Amniotic stem cell (primary cell): Measurements from ENCODE around the gene SNCAIP.
"Not testable (repeated sequence)": the region's sequence is repeated elsewhere in the genome, so short reads cannot be mapped to it uniquely, and the experiment has no call there.

Experiments used
- DNase-seq: peaks from one replicate; lab custom pipeline; 2025; lab: John Stamatoyannopoulos, UW

SNCAIP gene

GRCh38 chr5:122358372-122358979, 46.4 kb downstream of the SNCAIP start:
- DNase-seq: no peak

- no peak for DNase-seq
Measured at GRCh38 chr5:122362361-122362760, 50.3 kb downstream of the SNCAIP start.

GRCh38 chr5:122363623-122364022, 51.6 kb downstream of the SNCAIP start:
- no peak for DNase-seq

GRCh38 chr5:122366501-122366900, 54.5 kb downstream of the SNCAIP start:
- no peak for DNase-seq

- DNase-seq: no peak
Measured at GRCh38 chr5:122367456-122367855, 55.4 kb downstream of the SNCAIP start.

GRCh38 chr5:122368510-122369251, 56.6 kb downstream of the SNCAIP start:
- DNase-seq: no peak

GRCh38 chr5:122369253-122369815, 57.3 kb downstream of the SNCAIP start:
- no peak for DNase-seq

GRCh38 chr5:122371511-122372151, 59.6 kb downstream of the SNCAIP start:
- DNase-seq: no peak

- no peak for DNase-seq
Measured at GRCh38 chr5:122374110-122374509, 62.1 kb downstream of the SNCAIP start.

GRCh38 chr5:122375801-122376200, 63.8 kb downstream of the SNCAIP start:
- no peak for DNase-seq

- no peak for DNase-seq
Measured at GRCh38 chr5:122376250-122376649, 64.2 kb downstream of the SNCAIP start.

GRCh38 chr5:122377026-122377425, 65.0 kb downstream of the SNCAIP start:
- DNase-seq: no peak

- DNase-seq: not testable (repeated sequence)
Measured at GRCh38 chr5:122382938-122383337, 70.9 kb downstream of the SNCAIP start.

GRCh38 chr5:122384739-122385235, 72.8 kb downstream of the SNCAIP start:
- no peak for DNase-seq

- DNase-seq: no peak
Measured at GRCh38 chr5:122385286-122385685, 73.2 kb downstream of the SNCAIP start.

GRCh38 chr5:122385808-122386207, 73.8 kb downstream of the SNCAIP start:
- DNase-seq: no peak

- no peak for DNase-seq
Measured at GRCh38 chr5:122390154-122390553, 78.1 kb downstream of the SNCAIP start.

- no peak for DNase-seq
Measured at GRCh38 chr5:122390694-122391093, 78.7 kb downstream of the SNCAIP start.

GRCh38 chr5:122391621-122392020, 79.6 kb downstream of the SNCAIP start:
- DNase-seq: no peak

GRCh38 chr5:122392224-122392623, 80.2 kb downstream of the SNCAIP start:
- no peak for DNase-seq

- DNase-seq: no peak
Measured at GRCh38 chr5:122392824-122393223, 80.8 kb downstream of the SNCAIP start.

- DNase-seq: no peak
Measured at GRCh38 chr5:122394284-122394930, 82.4 kb downstream of the SNCAIP start.
